ENCODE data around the gene PCDHGC3.

Gene PCDHGC3

DNA sequence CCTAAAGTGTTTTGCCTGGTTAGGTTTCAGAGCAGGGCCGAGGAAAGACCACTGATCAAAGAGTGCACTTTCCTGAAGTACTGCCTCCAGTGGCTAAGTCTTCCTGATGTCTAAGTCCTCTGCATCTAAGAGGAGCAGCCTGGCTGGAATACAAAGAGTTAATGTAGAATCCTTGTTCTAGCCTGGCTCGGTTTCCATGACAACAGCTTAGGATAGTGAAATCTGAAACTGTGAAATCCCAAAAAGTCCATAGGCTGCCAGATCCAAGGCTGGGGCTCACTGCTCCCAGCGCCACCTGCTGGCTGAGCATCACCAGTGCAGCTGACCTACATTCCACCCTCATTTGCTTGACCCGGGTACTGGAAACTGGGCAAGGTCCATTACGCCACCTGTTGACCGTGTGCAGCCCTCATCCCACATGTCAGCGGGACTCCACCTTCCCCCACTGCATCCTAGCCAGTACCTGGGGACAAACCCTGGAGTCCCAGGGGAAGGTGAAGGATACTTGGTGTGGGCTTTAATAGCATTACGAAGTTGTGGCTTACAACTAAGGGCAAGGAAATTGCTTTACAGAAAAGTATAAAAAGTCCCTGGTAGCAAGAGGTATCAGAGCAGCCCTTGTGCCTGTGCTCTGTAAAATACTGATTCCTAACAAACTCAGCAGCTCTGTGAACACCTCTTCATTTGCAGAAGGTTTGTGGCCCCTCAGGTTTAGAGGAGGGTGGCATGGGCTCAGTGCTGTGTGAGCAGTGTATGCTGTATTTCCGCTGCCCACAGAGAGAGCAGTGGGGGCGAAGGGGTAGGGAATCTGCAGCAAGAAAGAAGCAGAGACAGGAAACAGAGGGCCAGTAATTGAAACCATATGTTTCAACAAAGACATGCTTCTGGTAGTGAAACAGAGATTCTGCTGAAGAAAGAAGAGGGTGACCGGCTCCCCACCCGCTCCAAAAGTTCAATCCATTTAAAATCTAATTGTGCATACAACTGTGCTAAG is 49.1 kb downstream of the PCDHGC3 start:
- peak; percentile 92 to 96 for DNase-seq

DNA sequence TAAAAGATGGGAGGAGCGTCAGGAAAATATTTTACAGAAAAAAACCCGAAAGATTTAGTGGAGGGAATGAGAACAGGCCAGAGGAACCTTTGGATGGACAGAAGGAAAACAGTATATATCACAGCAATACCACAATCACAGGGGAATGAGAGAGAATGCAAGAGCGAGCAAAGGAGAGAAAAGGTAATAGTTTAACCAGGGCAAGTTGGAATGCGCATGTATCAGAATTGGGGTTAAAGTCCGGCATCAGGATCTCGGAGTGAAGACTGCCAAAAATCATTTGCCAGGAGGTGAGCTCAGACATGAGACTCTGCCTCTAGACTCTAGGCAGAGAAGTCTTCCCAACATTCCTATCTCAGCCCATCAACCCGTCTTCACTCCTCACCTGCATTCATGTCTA is 49.9 kb downstream of the PCDHGC3 start:
- no peak for DNase-seq

DNA sequence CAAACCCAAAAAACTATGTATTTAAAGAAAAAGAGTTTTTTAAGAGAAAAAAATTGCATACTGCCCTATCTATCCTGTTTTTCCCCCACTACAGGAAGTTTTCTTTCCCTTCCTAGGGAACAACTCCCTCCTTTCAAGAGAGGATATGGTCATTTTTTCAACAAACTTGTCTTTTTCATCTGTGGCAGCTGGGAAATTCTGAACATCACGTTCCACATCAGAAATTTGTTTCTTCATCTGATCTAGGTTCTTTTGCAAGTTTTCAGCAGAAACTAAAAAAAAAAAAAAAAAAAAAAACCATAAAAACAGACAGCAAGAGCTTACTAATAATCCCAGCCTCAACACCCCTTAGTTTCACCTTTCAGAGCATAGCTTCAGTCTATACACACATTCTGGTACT is 51.7 kb downstream of the PCDHGC3 start:
- no peak for DNase-seq
